ENCODE measurements around the gene KCNJ8. TPM values are rescaled to one million over a fixed set of nuclear protein-coding genes. Genes with fewer than 3 reads are reported as not detected.

KCNJ8 gene
- total RNA-seq, 1 donor from 2014 or later, result 17.2 TPM

DNA sequence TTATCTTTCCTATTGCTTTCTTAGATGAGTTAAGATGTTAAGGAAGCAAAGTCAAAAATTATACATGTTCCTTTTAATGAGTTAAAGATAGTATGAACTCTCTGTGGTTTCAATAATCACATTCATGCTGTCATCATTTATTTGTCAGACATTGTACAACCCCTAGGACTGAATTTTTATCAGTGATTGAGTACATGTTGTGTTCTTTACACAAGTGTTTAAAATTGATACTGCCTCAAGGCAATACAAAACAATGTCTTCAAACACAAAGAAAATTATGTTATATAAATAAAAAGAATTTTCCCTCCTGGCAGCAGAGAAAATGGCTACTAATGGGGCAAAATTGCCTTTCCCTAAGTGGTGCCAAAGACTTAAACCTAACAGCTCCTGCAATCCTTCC lies 34.6 kb upstream of the KCNJ8 start:
- no peaks in the 10 kb centered on the region for H3K36me3 ChIP-seq

DNA sequence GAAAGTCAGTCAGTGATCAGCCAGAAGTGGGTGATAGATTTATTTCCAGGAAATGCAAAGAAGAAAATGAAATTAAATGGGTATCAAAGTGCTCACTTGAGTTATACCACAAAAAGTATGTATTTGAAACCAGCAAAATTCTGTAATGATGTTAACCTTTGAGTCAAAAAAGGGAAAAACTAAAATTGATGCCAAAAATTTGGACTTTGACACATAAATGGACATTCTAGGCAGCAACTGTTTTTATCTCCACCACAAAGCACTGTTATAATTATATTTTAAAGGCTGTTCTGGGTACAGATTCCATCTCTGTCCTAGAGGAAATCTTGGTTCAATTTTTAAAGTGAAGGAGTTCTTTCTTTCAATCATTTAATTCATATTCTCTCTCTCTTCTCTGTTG lies 31.7 kb upstream of the KCNJ8 start:
- no peaks in the 10 kb centered on the region for H3K9me3 ChIP-seq
- no peak for TF ChIP-seq POLR2AphosphoS5 (IDR thresholded peaks at IDR 0.05; ENCODE audit: insufficient read depth in 1 of 2, low read depth in 1 of 2)
- TF ChIP-seq POLR2A (IDR thresholded peaks at IDR 0.05), result no peak
- TF ChIP-seq, protein P1, sequence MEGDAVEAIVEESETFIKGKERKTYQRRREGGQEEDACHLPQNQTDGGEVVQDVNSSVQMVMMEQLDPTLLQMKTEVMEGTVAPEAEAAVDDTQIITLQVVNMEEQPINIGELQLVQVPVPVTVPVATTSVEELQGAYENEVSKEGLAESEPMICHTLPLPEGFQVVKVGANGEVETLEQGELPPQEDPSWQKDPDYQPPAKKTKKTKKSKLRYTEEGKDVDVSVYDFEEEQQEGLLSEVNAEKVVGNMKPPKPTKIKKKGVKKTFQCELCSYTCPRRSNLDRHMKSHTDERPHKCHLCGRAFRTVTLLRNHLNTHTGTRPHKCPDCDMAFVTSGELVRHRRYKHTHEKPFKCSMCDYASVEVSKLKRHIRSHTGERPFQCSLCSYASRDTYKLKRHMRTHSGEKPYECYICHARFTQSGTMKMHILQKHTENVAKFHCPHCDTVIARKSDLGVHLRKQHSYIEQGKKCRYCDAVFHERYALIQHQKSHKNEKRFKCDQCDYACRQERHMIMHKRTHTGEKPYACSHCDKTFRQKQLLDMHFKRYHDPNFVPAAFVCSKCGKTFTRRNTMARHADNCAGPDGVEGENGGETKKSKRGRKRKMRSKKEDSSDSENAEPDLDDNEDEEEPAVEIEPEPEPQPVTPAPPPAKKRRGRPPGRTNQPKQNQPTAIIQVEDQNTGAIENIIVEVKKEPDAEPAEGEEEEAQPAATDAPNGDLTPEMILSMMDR (IDR thresholded peaks at IDR 0.05), result no peak
- no peak for DNase-seq (ENCODE audit: extremely low spot score in 2 of 2)
- H3K4me1 ChIP-seq, result no peaks in the 10 kb centered on the region
- H3K36me3 ChIP-seq, result no peaks in the 10 kb centered on the region
- H3K27ac ChIP-seq, result no peak overlapping the region
- intact Hi-C loops (cut with DNase I), result no loop called here
- H3K4me3 ChIP-seq, result no peak overlapping the region
- no peaks in the 10 kb centered on the region for H3K27me3 ChIP-seq

More for the DNA sequence above, 34.6 kb upstream of the KCNJ8 start:
- no peaks in the 10 kb centered on the region for H3K9me3 ChIP-seq
- TF ChIP-seq POLR2A (IDR thresholded peaks at IDR 0.05) (no peak), POLR2AphosphoS5 (IDR thresholded peaks at IDR 0.05; ENCODE audit: insufficient read depth in 1 of 2, low read depth in 1 of 2) (no peak)
- TF ChIP-seq, protein P1 (IDR thresholded peaks at IDR 0.05), result no peak
- no peak for DNase-seq (ENCODE audit: extremely low spot score in 2 of 2)
- H3K27ac ChIP-seq, result no peak overlapping the region
- H3K4me1 ChIP-seq, result no peaks in the 10 kb centered on the region
- no peak overlapping the region for H3K4me3 ChIP-seq
- intact Hi-C loops (cut with DNase I), result no loop called here
- no peaks in the 10 kb centered on the region for H3K27me3 ChIP-seq

DNA sequence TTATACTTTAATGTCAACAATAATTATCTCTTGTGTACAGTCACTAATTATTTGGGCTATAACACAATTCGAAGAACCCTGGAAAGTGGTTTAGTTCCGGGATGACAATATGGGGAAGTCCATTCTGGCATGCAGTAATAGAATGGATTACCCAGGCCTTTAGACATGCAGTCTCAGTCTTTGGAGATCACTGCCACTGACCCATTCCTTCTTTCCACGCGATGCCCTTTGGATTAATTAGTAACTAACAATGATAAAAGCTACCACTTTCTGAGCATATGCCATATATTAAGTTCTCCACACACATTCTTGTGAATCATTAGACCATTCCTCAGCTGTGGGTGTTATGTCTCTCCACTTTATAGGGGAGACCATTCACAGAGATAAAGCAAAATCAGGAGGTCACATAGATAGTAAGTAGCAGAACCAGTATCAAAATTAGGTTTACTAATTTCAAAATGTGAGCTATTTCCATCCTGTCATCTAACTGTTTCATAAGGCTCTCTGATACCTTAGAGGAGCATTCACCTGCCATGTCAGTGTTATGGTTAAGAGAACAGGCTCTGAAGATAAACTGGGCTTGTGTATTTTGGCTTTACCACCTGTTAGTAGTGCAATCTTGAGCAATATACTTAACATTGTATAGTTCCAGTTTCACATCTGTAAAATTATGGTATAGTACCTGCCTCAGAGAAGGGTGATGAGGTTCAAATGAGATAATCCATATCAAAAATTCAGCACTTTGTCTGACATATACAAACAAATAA lies 27.2 kb upstream of the KCNJ8 start:
- no peak for DNase-seq (ENCODE audit: extremely low spot score in 2 of 2)
- H3K9me3 ChIP-seq, result no peaks in the 10 kb centered on the region
- no peaks in the 10 kb centered on the region for H3K4me1 ChIP-seq
- no peak overlapping the region for H3K4me3 ChIP-seq
- H3K27ac ChIP-seq, result no peak overlapping the region
- no peaks in the 10 kb centered on the region for H3K27me3 ChIP-seq
- intact Hi-C loops (cut with DNase I), result no loop called here
- TF ChIP-seq, protein P1 (IDR thresholded peaks at IDR 0.05), result no peak
- H3K36me3 ChIP-seq, result no peaks in the 10 kb centered on the region

DNA sequence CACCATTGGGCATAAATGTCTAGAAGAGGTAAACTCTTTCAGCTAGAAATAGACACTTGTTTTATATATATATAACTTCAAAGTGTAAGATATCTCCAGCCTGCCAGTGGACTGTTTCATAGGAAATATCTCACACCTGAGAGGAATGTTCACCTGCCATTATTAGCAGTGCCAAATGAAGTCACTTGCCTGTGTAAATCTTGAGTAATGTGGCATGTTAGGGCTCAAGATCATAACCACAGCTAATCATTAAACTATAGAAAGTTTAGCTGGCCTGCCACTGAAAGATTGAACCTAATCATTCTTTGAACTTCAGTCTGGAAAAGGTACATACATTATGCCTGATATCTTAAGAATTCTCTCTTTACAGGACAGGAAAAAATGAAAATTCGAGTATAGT lies 25.5 kb upstream of the KCNJ8 start:
- H3K4me1 ChIP-seq, result no peaks in the 10 kb centered on the region
- no peaks in the 10 kb centered on the region for H3K27me3 ChIP-seq
- TF ChIP-seq POLR2AphosphoS5 (IDR thresholded peaks at IDR 0.05; ENCODE audit: insufficient read depth in 1 of 2, low read depth in 1 of 2), result no peak
- TF ChIP-seq, protein P1 (IDR thresholded peaks at IDR 0.05), result no peak
- TF ChIP-seq POLR2A (IDR thresholded peaks at IDR 0.05), result no peak
- no peaks in the 10 kb centered on the region for H3K9me3 ChIP-seq
- no peak for DNase-seq (ENCODE audit: extremely low spot score in 2 of 2)
- intact Hi-C loops (cut with DNase I), result no loop called here
- no peak overlapping the region for H3K4me3 ChIP-seq
- H3K36me3 ChIP-seq, result no peaks in the 10 kb centered on the region
- H3K27ac ChIP-seq, result no peak overlapping the region

DNA sequence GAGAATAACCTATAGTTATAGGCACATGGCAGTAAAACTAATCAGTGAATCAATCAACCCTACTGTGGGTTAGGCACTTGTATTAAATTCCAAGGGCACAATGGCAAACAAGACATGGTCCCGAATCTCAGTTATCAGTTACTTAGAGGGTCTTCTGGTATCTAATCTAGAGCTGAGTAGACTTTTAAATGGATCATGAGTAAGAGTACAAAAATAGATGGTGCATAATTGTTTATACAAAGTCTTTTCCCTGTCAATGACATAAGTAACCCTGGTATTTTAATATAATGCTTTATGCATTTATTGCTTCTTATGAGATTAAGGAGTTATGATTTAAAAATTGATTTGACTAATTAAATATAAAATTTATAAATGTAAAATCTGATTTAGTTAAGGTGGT lies 23.0 kb upstream of the KCNJ8 start:
- no peaks in the 10 kb centered on the region for H3K36me3 ChIP-seq
- intact Hi-C loops (cut with DNase I), result no loop called here

More for the DNA sequence above, 23.0 kb upstream of the KCNJ8 start:
- TF ChIP-seq POLR2A (IDR thresholded peaks at IDR 0.05) (no peak), POLR2AphosphoS5 (IDR thresholded peaks at IDR 0.05; ENCODE audit: insufficient read depth in 1 of 2, low read depth in 1 of 2) (no peak)
- TF ChIP-seq, protein P1 (IDR thresholded peaks at IDR 0.05), result no peak
- Histone ChIP-seq H3K4me1 (no peaks in the 10 kb centered on the region), H3K4me3 (no peak overlapping the region), H3K27ac (no peak overlapping the region), H3K9me3 (no peaks in the 10 kb centered on the region), H3K27me3 (no peaks in the 10 kb centered on the region)
- no peak for DNase-seq (ENCODE audit: extremely low spot score in 2 of 2)
